HFFc6 (cell line): ENCODE results near the gene CFAP74. TPM values are rescaled to one million over a fixed set of nuclear protein-coding genes. Genes with fewer than 3 reads are reported as not detected.

Source experiments
- DNase-seq: peaks from one replicate; pipeline ENCODE4 v3.0.0-alpha.2; 2018
- H3K27ac Mint-ChIP-seq: 2 replicates; pipeline ENCODE4 v1.8.0; 2020; ENCODE audit warnings: mild to moderate bottlenecking, mixed read lengths
- H3K27me3 Mint-ChIP-seq: 2 replicates; pipeline ENCODE4 v1.8.0; 2021; ENCODE audit warnings: mild to moderate bottlenecking, moderate library complexity, mixed read lengths; ENCODE audit not compliant: insufficient read depth
- H3K36me3 Mint-ChIP-seq: 2 replicates; pipeline ENCODE4 v1.8.0; 2021; ENCODE audit warnings: low read depth, mixed read lengths
- H3K4me1 Mint-ChIP-seq: 2 replicates; pipeline ENCODE4 v1.8.0; 2020; ENCODE audit warnings: low read depth, mixed read lengths
- H3K4me3 Mint-ChIP-seq: 2 replicates; pipeline ENCODE4 v1.8.0; 2020; ENCODE audit warnings: mild to moderate bottlenecking, moderate library complexity, mixed read lengths
- H3K9me3 Mint-ChIP-seq: 2 replicates; pipeline ENCODE4 v1.8.0; 2020; ENCODE audit warnings: mild to moderate bottlenecking, mixed read lengths
- total RNA-seq, 6 experiments: library from RNA; stranded (reverse); fragmentation: NEBNext Ultra II Directional; extraction: Animal tissue kit (Norgen Biotek cat#: 25700); gene quantifications; 2 replicates in 1 of 6; 3 replicates in 5 of 6; pipeline ENCODE4 v1.2.3, GENCODE V29; 2021
- TF ChIP-seq, protein P1 (sequence below): fragments of 200-600 bp; sonication (generic); IDR thresholded peaks from 2 replicates; pipeline ENCODE4 v1.5.0; 2021; ENCODE audit warnings: antibody characterized with exemption, mild to moderate bottlenecking

Gene CFAP74
- total RNA-seq, 6 experiments from 2014 or later: not detected

DNA sequence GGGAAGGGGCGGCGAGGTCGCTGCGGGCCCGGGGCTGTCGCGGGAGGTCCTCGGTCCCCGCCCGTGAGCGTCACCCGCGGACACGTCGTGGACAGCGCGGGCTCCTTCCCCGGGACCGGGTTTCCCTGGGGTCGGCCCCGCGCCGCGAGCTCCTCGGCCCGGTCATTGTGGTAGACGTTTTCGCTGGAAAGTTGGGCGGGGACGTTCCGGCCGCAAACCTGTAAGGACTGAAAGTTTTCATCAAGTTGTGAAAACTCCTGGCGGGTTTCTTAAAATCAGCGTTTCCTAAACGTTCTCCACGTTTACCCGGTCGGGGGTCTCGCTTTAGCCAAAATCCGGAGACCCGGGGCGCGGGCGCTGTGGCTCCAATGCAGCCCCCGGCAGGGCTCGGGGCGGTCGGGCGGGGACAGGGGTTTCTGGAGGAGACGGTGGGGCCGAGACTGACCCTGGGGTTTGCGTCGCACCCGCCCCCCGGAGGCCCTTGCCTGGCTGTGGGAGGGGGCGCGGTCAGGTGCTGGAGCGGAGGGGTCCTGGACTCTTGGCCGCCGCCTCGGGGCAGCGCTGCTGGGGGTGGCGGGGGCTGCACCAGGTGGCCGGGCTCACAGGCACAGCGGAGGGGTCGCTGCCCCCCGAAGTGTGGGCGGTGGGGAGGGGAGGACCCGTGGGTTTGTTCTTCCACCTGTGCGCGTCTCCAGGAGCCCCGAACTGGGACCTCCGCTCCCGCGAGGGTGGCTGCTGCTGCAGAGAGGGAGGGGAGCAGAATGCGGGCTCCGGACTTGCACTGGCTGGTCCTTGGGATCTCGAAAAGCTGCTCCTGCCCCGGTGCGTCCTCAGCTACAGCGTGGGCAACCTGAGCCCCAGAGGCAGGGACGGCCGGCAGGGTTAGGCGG, 47.5 kb upstream of the CFAP74 start:
- no peaks in the 10 kb centered on the region for H3K36me3 Mint-ChIP-seq
- peaks cover 29% of the 10 kb centered on the region for H3K27me3 Mint-ChIP-seq
- TF ChIP-seq, protein P1, sequence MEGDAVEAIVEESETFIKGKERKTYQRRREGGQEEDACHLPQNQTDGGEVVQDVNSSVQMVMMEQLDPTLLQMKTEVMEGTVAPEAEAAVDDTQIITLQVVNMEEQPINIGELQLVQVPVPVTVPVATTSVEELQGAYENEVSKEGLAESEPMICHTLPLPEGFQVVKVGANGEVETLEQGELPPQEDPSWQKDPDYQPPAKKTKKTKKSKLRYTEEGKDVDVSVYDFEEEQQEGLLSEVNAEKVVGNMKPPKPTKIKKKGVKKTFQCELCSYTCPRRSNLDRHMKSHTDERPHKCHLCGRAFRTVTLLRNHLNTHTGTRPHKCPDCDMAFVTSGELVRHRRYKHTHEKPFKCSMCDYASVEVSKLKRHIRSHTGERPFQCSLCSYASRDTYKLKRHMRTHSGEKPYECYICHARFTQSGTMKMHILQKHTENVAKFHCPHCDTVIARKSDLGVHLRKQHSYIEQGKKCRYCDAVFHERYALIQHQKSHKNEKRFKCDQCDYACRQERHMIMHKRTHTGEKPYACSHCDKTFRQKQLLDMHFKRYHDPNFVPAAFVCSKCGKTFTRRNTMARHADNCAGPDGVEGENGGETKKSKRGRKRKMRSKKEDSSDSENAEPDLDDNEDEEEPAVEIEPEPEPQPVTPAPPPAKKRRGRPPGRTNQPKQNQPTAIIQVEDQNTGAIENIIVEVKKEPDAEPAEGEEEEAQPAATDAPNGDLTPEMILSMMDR: no peak

DNA sequence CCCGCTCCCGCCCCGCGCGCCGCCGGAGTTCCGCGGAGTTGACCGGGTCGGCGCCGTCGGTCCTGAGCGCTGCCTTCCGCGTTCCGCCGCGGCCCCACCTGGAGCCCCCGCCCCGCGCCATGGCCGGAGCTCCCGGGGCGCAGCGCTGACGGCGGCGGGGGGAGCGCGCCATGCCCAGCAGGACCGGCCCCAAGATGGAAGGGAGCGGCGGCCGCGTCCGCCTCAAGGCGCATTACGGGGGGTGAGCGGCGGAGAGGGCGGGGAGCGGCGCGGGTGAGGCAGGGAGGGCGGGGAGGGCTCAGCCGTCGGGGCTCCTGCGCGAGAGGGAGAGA, 46.8 kb upstream of the CFAP74 start:
- TF ChIP-seq, protein P1: no peak
- H3K4me3 Mint-ChIP-seq: no peak overlapping the region
- no peak for DNase-seq
- H3K27ac Mint-ChIP-seq: no peak overlapping the region
- no peaks in the 10 kb centered on the region for H3K4me1 Mint-ChIP-seq
- H3K27me3 Mint-ChIP-seq: peaks cover 29% of the 10 kb centered on the region
- no peaks in the 10 kb centered on the region for H3K36me3 Mint-ChIP-seq
- no peaks in the 10 kb centered on the region for H3K9me3 Mint-ChIP-seq

More for the DNA sequence above, 47.5 kb upstream of the CFAP74 start:
- Mint-ChIP-seq H3K9me3 (no peaks in the 10 kb centered on the region), H3K27ac (no peak overlapping the region), H3K4me1 (no peaks in the 10 kb centered on the region), H3K4me3 (no peak overlapping the region)
- DNase-seq: no peak

DNA sequence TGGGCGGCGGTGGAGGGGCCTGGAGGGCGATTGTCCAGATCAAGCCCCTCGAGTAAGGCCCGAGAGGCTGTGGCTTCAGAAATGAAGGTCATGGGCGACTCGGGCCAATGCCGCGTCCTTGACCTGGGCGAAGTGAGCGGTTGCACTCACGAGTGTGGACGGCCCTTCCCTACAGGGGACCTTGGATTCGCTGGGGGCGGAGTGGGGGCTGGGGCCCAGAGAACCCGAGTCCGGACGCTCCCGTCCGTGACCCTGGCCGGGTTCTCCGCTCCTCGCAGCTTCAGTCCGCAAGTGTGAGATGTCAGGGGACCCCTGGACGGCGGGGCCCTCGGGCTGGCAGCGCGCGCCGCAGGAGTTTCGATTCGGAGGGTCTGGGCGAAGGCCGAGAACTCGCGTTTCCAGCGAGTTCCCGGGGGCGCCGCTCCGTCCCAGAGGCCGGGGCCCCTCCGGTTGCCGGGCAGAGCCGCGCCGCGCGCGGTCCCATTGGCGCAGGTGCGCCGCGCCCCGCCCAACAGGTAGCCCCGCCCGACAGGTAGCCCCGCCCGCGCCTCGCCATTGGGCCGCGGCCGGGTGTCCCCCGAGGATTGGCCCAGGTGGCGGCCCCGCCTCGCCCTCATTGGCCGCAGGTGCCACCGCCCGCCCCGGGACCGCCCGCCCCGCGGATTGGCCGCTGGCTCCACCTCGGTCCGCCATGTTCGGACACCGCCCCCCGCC, 46.3 kb upstream of the CFAP74 start, which contains the start of gene PRKCZ:
TSS of gene PRKCZ (plus strand) at position 694 of the 714 bp plus-strand sequence. CDS start 220 bp downstream, outside the sequence.
- H3K27ac Mint-ChIP-seq: no peak within 1 kb of the TSS
- no peaks in the 10 kb centered on the region for H3K9me3 Mint-ChIP-seq
- DNase-seq: no peak
- no peaks in the 10 kb centered on the region for H3K4me1 Mint-ChIP-seq
- peaks cover 30% of the 10 kb centered on the region for H3K27me3 Mint-ChIP-seq
- no peaks in the 10 kb centered on the region for H3K36me3 Mint-ChIP-seq
- TF ChIP-seq, protein P1: no peak; the same call in 1 of the 2 replicates
- no peak within 1 kb of the TSS for H3K4me3 Mint-ChIP-seq

DNA sequence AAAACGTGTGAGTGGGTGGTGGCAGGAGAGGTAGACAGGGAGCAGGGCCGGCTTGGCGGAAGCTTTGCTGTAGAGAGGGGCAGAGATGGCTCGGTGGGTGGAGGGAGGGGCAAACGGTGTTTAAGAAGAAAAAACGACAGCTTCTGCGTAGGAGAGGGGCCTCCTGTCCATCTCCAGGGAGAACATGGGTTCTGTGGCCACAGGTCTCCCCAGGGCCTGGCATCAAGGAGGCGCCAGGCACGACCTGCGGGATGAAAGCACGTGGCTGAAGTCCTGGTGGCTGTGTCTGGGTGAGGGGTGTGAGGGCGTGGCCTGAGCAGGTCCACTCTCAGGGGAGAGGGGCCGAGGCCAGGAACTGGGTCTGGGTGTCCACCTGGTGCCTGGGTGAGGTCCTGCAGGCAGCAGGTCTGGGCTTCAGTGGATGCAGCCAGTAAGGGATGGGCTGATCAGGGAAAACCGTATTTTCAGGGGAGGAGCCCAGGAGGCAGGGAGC, 45.7 kb upstream of the CFAP74 start:
- Mint-ChIP-seq H3K4me3 (no peak overlapping the region), H3K27ac (no peak overlapping the region), H3K4me1 (no peaks in the 10 kb centered on the region), H3K9me3 (no peaks in the 10 kb centered on the region), H3K27me3 (peaks cover 30% of the 10 kb centered on the region), H3K36me3 (no peaks in the 10 kb centered on the region)
- TF ChIP-seq, protein P1: peak; percentile 45
- DNase-seq: no peak

DNA sequence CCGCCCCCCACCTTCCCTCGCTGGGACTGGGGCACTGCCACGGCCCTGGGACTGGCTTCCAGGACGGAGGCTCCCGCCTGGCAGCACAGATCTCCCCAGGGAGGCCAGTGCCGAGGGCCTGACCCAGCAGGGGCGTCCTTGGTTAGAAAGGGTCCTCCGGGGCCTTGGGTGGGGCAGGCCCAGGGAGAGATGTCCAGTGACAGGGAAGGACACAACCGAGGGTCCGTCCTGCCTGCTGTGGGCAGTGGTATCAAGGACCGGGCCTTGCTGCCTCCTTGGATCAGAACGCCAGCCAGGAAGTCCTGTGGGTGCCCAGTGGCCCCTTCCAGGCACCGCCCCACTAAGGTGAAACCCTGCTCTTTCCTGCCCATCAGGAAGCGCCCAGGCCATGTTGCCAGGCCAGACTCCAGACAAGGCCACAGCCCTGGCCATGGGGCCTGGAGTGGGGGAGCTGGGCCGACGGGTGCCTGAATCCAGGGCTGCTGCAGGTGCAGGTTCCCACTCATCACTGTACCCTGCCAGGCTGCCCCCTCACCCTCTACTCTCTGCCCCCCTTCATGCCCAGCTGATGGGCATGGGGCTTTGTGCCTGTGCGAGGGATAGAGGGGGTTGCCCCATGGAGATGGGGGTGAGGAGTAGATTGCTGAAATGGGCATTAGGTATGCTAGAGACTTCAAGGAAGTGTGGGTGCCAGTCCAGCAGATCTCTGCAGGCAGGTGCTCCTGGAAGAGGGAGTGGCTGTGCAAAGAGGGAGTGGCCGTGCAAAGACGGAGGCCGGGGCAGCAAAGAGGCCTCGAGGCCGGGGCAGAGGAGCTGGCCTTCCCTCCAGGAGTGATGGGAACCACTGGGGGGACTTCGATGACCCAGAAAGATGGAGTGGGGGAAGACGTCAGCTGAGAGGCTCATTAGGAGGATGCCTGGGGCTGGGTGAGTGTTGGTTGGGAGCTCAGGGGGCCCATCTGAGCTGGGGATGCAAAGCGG, 44.5 kb upstream of the CFAP74 start:
- Mint-ChIP-seq H3K36me3 (no peaks in the 10 kb centered on the region), H3K9me3 (no peaks in the 10 kb centered on the region), H3K27me3 (peaks cover 34% of the 10 kb centered on the region), H3K4me1 (no peaks in the 10 kb centered on the region), H3K4me3 (no peak overlapping the region), H3K27ac (no peak overlapping the region)
- TF ChIP-seq, protein P1: no peak
- no peak for DNase-seq
